Measurements from ENCODE around the gene SPNS1. TPM values are rescaled to one million over a fixed set of nuclear protein-coding genes. Genes with fewer than 3 reads are reported as not detected.

Gene SPNS1
- total RNA-seq, 1 experiment from 2014 or later, result 22.1 TPM

GRCh38 chr16:29024278-29024677, 49.7 kb downstream of the SPNS1 start:
- H3K27me3 ChIP-seq, result no peaks in the 10 kb centered on the region; the same call in 1 of the 2 replicates
- no peaks in the 10 kb centered on the region for H3K36me3 ChIP-seq
- no peaks in the 10 kb centered on the region for H3K4me1 ChIP-seq
- no peaks in the 10 kb centered on the region for H3K9me3 ChIP-seq (replicated peaks)
- H3K4me3 ChIP-seq, result no peak overlapping the region
- H3K27ac ChIP-seq, result no peak overlapping the region
- no peak for DNase-seq

- Histone ChIP-seq H3K27ac (no peak overlapping the region), H3K27me3 (no peaks in the 10 kb centered on the region; the same call in 1 of the 2 replicates), H3K4me3 (no peak overlapping the region), H3K36me3 (no peaks in the 10 kb centered on the region), H3K9me3 (replicated peaks) (no peaks in the 10 kb centered on the region), H3K4me1 (no peaks in the 10 kb centered on the region)
- no peak for DNase-seq
Observed at GRCh38 chr16:29025218-29025617, 50.6 kb downstream of the SPNS1 start.

- DNase-seq, result no peak
- no peaks in the 10 kb centered on the region for H3K4me1 ChIP-seq
- no peaks in the 10 kb centered on the region for H3K27me3 ChIP-seq
- H3K4me3 ChIP-seq, result no peak overlapping the region
- H3K36me3 ChIP-seq, result no peaks in the 10 kb centered on the region
- H3K9me3 ChIP-seq (replicated peaks), result no peaks in the 10 kb centered on the region
- H3K27ac ChIP-seq, result no peak overlapping the region
Observed at GRCh38 chr16:29025735-29026134, 51.2 kb downstream of the SPNS1 start.

GRCh38 chr16:29028457-29029167, 54.0 kb downstream of the SPNS1 start:
- H3K27me3 ChIP-seq, result no peaks in the 10 kb centered on the region
- DNase-seq, result no peak
- H3K4me3 ChIP-seq, result no peak overlapping the region
- H3K36me3 ChIP-seq, result no peaks in the 10 kb centered on the region
- H3K4me1 ChIP-seq, result no peaks in the 10 kb centered on the region
- no peaks in the 10 kb centered on the region for H3K9me3 ChIP-seq (replicated peaks)
- H3K27ac ChIP-seq, result no peak overlapping the region

GRCh38 chr16:29029168-29029994, 54.8 kb downstream of the SPNS1 start:
- no peaks in the 10 kb centered on the region for H3K36me3 ChIP-seq
- H3K4me1 ChIP-seq, result no peaks in the 10 kb centered on the region
- peak; percentile 47 to 54 for DNase-seq
- H3K4me3 ChIP-seq, result peak overlapping the region; percentile 11; the same call in 1 of the 2 replicates
- no peak overlapping the region for H3K27ac ChIP-seq
- no peaks in the 10 kb centered on the region for H3K9me3 ChIP-seq (replicated peaks)
- no peaks in the 10 kb centered on the region for H3K27me3 ChIP-seq

GRCh38 chr16:29030086-29030840, 55.7 kb downstream of the SPNS1 start:
- Histone ChIP-seq H3K9me3 (replicated peaks) (no peaks in the 10 kb centered on the region), H3K36me3 (no peaks in the 10 kb centered on the region), H3K27me3 (no peaks in the 10 kb centered on the region), H3K4me1 (no peaks in the 10 kb centered on the region), H3K27ac (no peak overlapping the region), H3K4me3 (no peak overlapping the region)
- no peak for DNase-seq

Other genes starting within 250 kb of the SPNS1 start
- 1.1 TPM in 1 of 2 replicates, not detected in the other for gene NPIPB9, start 223.0 kb upstream of the SPNS1 start, total RNA-seq (2014; rRNA removed; shearing (Covaris generic))
- 55.0 and 68.3 TPM in 2 replicates for gene ATXN2L, start 151.8 kb upstream of the SPNS1 start, total RNA-seq (2014; rRNA removed; shearing (Covaris generic))
- gene TUFM, start 128.4 kb upstream of the SPNS1 start, total RNA-seq (2014; rRNA removed; shearing (Covaris generic)), result 115 and 119 TPM in 2 replicates
- gene SH2B1, start 110.9 kb upstream of the SPNS1 start, total RNA-seq (2014; rRNA removed; shearing (Covaris generic)), result 20.3 and 21.4 TPM in 2 replicates
- gene ATP2A1, start 96.3 kb upstream of the SPNS1 start, total RNA-seq (2014; rRNA removed; shearing (Covaris generic)), result 21.8 and 24.8 TPM in 2 replicates
- gene RABEP2, start 49.5 kb upstream of the SPNS1 start, total RNA-seq (2014; rRNA removed; shearing (Covaris generic)), result 7.4 and 8.1 TPM in 2 replicates
- gene CD19, start 42.8 kb upstream of the SPNS1 start, total RNA-seq (2014; rRNA removed; shearing (Covaris generic)), result 0.10 TPM in 1 of 2 replicates, not detected in the other
- gene NFATC2IP, start 23.8 kb upstream of the SPNS1 start, total RNA-seq (2014; rRNA removed; shearing (Covaris generic)), result 20.2 and 29.5 TPM in 2 replicates
- 0.66 and 1.6 TPM in 2 replicates for gene LAT, start 10.3 kb downstream of the SPNS1 start, total RNA-seq (2014; rRNA removed; shearing (Covaris generic))

Data from SJCRH30 (cell line).